Progenitor cell of endocrine pancreas (in vitro differentiated cells): ENCODE results near the gene CCNL1. TPM values are rescaled to one million over a fixed set of nuclear protein-coding genes. Genes with fewer than 3 reads are reported as not detected.
"Not testable (repeated sequence)": the region's sequence is repeated elsewhere in the genome, so short reads cannot be mapped to it uniquely, and the experiment has no call there.

Source experiments
- DNase-seq: peaks from one replicate; pipeline ENCODE4 v3.0.0; 2021; ENCODE audit warnings: low spot score; ENCODE audit not compliant: unreplicated experiment
- H3K27ac Mint-ChIP-seq: 2 replicates; pipeline ENCODE4 v1.8.0; 2021; ENCODE audit warnings: mild to moderate bottlenecking, moderate library complexity, mixed read lengths
- H3K27me3 Mint-ChIP-seq: 2 replicates; pipeline ENCODE4 v1.8.0; 2021; ENCODE audit warnings: mixed read lengths
- H3K36me3 Mint-ChIP-seq: 2 replicates; pipeline ENCODE4 v1.8.0; 2022; ENCODE audit warnings: mixed read lengths; ENCODE audit not compliant: insufficient read depth
- H3K4me1 Mint-ChIP-seq: 2 replicates; pipeline ENCODE4 v1.8.0; 2021; ENCODE audit warnings: low read depth, mixed read lengths
- H3K4me3 Mint-ChIP-seq: 2 replicates; pipeline ENCODE4 v1.8.0; 2021; ENCODE audit warnings: low read depth, mild to moderate bottlenecking, moderate library complexity, mixed read lengths
- H3K9me3 Mint-ChIP-seq: 2 replicates; pipeline ENCODE4 v1.8.0; 2021; ENCODE audit warnings: low read depth, mixed read lengths
- CTCF ChIP-seq: fragments of 200-600 bp; sonication (generic); IDR thresholded peaks from one replicate; pipeline ENCODE4 v1.5.0; 2021; ENCODE audit warnings: antibody characterized with exemption, mild to moderate bottlenecking; ENCODE audit not compliant: unreplicated experiment
- total RNA-seq: library from RNA; stranded (reverse); gene quantifications from 2 replicates; pipeline ENCODE4 v1.2.1, GENCODE V29; 2021

CCNL1 gene
- total RNA-seq, 1 donor from 2014 or later = 157 TPM

GRCh38 chr3:157195965-157196364 is 36.0 kb upstream of the CCNL1 start:
- Mint-ChIP-seq H3K4me3 (no peak overlapping the region), H3K4me1 (no peaks in the 10 kb centered on the region), H3K36me3 (peaks cover 2% of the 10 kb centered on the region), H3K27ac (no peak overlapping the region), H3K27me3 (no peaks in the 10 kb centered on the region), H3K9me3 (peaks cover 15% of the 10 kb centered on the region)
- no peak for TF ChIP-seq CTCF
- DNase-seq = no peak

DNA sequence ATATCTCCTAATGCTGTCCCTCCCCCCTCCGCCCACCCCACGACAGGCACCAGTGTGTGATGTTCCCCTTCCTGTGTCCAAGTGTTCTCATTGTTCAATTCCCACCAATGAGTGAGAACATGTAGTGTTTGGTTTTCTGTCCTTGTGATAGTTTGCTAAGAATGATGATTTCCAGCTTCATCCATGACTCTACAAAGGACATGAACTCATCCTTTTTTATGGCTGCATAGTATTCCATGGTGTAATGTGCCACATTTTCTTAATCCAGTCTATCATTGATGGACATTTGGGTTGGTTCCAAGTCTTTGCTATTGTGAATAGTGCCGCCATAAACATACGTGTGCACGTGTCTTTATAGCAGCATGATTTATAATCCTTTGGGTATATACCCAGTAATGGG is 31.2 kb upstream of the CCNL1 start:
- peaks cover 11% of the 10 kb centered on the region for H3K36me3 Mint-ChIP-seq
- H3K27ac Mint-ChIP-seq, H3K4me3 Mint-ChIP-seq, H3K27me3 Mint-ChIP-seq, DNase-seq, H3K4me1 Mint-ChIP-seq: not testable (repeated sequence)
- peaks cover 59% of the 10 kb centered on the region for H3K9me3 Mint-ChIP-seq

GRCh38 chr3:157190380-157190872 is 30.5 kb upstream of the CCNL1 start:
- Mint-ChIP-seq H3K36me3 (peaks cover 16% of the 10 kb centered on the region), H3K27me3 (no peaks in the 10 kb centered on the region), H3K27ac (no peak overlapping the region), H3K4me3 (no peak overlapping the region), H3K9me3 (peaks cover 61% of the 10 kb centered on the region), H3K4me1 (no peaks in the 10 kb centered on the region)
- TF ChIP-seq CTCF = no peak
- no peak for DNase-seq

GRCh38 chr3:157188391-157188790 is 28.4 kb upstream of the CCNL1 start:
- Mint-ChIP-seq H3K36me3 (peaks cover 24% of the 10 kb centered on the region), H3K27me3 (no peaks in the 10 kb centered on the region), H3K27ac (no peak overlapping the region), H3K4me1 (no peaks in the 10 kb centered on the region), H3K4me3 (no peak overlapping the region), H3K9me3 (peaks cover 67% of the 10 kb centered on the region)
- TF ChIP-seq CTCF = no peak
- no peak for DNase-seq

DNA sequence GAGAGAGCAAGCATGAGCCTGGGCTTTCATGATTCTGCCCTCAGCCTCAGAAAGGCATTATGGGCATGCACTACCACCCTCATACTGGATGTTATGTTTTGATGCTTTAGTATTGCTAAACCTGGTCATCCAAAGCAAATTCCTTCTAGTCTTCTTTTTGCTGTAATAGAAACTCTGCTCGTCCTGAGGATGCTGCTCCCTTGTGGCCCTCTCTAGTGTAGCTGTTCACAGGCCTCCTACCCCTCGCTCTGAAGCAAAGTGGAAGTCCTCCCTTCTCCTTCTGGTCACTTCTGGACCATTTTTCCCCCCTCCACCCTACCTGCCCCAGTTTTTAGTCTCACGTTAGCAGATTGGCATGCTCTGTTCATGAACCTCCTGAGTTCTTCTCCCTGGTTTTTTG is 22.9 kb upstream of the CCNL1 start:
- Mint-ChIP-seq H3K4me1 (no peaks in the 10 kb centered on the region), H3K27ac (no peak overlapping the region), H3K27me3 (no peaks in the 10 kb centered on the region), H3K9me3 (peaks cover 48% of the 10 kb centered on the region), H3K36me3 (peaks cover 30% of the 10 kb centered on the region), H3K4me3 (no peak overlapping the region)
- no peak for TF ChIP-seq CTCF
- no peak for DNase-seq

DNA sequence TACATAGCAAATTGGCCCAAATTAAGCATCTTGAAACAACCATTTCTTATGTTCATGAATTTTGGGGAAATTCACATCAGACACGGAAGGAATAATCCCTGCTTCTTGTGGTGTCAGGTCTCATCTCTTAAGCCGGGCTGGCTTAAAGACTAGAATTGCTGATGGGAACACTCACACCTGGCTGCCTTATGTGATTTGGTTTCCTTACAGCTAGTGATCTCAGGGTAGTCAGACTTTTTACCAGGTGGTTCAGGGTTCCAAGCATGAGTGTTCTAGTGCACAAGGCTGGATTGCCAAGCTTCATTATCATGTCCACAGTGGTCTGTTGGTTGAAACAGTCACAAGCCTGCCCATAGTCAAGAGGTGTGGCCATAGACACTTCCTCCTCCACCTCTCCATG is 20.3 kb upstream of the CCNL1 start:
- no peak for DNase-seq
- Mint-ChIP-seq H3K4me1 (peaks cover 7% of the 10 kb centered on the region), H3K9me3 (peaks cover 32% of the 10 kb centered on the region), H3K4me3 (no peak overlapping the region), H3K36me3 (peaks cover 29% of the 10 kb centered on the region), H3K27me3 (no peaks in the 10 kb centered on the region), H3K27ac (no peak overlapping the region)
- TF ChIP-seq CTCF = no peak
